GM18907 (cell line): Measurements from ENCODE around the gene CPA5.

Source experiments
- ATAC-seq: cut with Tn5 transposase; IDR thresholded peaks from one replicate; pipeline ENCODE4 v1.9.1; 2021; ENCODE audit warnings: mild to moderate bottlenecking, moderate library complexity; ENCODE audit not compliant: unreplicated experiment

Gene CPA5

GRCh38 chr7:130395421-130395820 lies 50.8 kb downstream of the CPA5 start:
- no peak for ATAC-seq

DNA sequence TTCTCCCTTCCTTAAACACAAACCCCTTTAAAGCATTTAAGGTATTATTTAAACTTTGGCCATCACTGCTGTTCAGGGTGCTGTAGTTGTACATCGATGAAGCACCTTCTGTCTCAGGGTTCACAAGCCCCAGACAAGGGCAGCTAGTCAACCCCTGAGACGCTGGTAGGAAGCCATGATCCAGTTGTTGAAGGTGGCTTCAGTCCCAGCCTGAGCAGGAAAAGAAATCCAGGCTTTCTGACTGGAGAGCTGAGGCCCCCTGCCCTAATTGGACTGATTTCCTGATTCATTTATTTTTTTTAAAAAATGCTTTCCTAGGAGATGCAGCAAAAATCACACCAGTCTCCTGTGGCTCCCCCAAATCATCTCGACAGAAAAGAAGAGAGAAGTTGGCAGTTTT lies 51.5 kb downstream of the CPA5 start:
- no peak for ATAC-seq

GRCh38 chr7:130397051-130397757 lies 52.6 kb downstream of the CPA5 start:
- ATAC-seq: no peak

- ATAC-seq: no peak
Measured at GRCh38 chr7:130397758-130398073, 53.1 kb downstream of the CPA5 start.

DNA sequence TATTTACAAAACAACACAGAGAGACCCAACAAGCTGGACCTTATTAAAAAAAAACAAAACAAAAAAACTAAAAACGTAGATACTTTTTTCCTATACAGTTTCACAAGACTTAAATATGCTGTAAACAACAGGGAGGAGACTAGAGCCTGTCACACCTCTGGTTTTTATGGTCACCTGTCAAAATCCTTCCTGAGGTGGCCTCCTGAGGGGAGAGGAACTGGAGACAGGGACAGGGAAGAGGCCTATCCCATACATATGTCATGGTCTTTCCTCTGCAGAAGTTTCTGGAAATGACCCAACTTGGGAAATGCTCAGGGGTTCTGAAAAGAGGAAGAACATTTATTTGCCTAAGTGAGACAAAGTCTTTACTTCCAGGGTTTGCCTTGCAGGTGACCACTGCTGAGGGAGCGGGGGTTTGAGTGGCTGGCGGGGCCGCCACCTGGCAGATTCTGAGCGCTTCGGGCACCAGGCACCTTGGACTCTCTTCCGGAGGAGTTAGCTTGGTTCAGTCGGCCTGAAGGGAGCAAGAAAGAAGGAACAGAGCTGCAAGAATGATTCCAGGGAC lies 54.0 kb downstream of the CPA5 start:
- ATAC-seq: no peak

DNA sequence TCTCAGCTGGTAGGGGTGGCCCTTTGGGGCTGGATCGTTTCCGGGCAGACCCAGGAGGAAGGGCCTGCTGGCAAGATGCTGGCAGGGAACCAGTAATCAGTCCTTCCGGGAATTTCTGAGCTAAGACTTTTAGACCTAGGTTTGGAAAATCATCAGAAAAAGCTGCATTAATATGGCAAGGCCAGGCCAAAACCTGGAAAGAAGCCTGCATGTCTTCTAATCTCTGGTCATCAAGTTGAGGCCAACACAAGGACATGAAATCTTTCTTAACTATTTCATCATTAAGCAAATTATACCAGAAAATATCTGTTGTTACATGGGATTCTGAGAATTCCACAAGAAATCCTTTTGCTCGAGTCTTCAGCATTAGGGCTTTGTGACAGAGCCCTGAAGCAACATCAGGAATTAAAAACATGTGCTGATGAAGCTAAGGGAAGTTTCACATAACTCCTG lies 55.5 kb downstream of the CPA5 start:
- ATAC-seq: no peak

GRCh38 chr7:130401101-130401500 lies 56.5 kb downstream of the CPA5 start:
- no peak for ATAC-seq

DNA sequence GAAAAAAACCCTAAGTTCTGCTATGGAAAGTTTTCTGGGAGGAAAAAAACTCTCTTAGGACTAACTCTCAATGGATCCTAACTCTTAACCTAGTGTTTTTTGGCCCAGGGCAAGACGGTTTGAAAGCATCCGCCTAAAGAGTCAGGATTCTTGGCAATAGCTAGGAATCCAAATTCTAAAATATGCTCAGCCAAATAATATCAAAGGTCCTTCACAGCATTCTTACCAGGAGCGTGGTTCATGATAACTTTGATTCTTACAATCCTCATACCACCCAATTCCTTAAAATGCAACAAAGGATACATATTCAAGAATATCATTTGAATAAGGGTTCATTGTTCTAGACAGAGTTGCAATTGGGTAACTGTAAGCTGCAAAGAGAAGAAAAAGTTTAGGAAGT lies 57.0 kb downstream of the CPA5 start:
- ATAC-seq: no peak

DNA sequence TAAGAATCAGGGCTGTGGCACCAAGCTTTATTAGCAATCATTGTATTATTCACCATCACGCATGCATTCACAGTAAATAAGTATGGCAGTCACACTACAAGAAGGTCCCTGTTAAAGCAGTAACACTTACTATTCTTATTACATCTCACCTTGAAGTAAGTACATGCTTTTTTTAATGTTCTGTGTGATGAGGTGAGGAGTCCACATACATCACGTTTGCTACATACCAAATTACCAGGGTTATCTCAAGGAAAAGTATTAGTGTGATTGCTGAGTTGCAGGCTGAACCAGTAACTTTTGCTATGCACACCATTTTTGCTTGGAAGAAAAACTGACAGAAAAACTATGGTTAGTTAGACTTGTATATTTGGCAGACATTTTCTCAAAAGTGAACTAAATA lies 60.4 kb downstream of the CPA5 start:
- ATAC-seq: no peak

GRCh38 chr7:130409067-130409711 lies 64.6 kb downstream of the CPA5 start:
- ATAC-seq: no peak

DNA sequence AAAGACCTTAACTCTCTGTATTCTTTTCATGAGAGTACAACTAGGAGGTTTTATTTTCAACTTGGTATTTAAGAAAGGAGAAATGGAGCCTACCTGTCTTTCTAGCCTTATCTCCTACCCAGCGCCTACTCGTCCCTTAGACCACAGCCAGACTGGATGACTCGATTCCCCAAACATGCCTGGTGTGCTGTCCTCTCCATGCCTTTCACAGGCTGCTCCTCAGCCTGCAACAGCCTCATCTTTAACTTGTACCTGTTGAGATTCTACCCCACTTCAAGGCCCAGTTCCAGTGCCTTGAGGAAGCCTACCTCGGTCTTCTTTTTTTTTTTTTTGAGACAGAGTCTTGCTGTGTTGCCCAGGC lies 65.1 kb downstream of the CPA5 start:
- ATAC-seq: no peak

DNA sequence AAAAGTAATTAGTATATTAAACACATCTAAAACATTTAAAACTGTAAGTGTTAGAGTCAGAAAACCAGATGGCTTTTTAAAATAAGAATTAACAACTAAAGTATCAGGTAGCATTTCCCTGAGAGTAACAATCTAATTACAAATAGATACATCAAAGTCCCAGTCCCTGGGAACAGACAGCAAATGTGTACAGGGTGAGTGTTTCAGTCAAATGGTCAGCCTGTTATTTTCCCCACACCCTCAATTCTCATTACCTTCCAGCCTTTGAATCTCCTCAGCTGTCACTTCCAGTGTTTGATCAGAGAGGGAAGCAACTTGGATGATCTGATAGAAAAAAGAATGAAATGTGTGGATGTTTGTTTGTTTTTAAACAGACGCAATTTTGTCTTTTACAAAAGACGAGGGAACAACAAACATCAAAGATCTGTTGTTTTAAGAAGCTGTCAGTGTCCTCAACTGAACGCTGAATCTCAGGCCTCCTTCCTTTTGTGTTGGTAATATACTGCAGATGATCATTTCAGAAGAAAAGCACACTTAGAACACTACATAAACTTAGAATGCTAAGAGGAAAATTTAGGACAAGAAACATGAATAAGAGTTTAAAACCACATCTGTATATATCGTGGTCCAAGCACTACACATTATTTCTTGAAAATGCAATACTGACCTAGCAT lies 66.4 kb downstream of the CPA5 start:
- no peak for ATAC-seq

DNA sequence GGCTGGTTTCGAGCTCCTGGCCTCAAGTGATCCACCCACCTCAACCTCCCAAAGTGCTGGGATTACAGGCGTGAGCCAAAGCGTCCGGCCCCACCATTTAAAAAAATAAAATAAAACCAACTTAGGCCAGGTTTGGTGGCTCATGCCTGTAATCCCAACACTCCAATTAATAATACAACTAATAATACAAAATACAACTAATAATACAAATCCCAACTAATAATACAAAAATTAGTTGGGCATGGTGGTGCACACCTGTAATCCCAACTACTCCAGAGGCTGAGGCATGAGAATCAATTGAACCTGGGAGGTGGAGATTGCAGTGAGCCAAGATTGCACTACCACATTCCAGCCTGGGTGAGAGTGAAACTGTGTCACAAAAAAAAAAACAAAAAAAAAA lies 68.6 kb downstream of the CPA5 start:
- no peak for ATAC-seq

DNA sequence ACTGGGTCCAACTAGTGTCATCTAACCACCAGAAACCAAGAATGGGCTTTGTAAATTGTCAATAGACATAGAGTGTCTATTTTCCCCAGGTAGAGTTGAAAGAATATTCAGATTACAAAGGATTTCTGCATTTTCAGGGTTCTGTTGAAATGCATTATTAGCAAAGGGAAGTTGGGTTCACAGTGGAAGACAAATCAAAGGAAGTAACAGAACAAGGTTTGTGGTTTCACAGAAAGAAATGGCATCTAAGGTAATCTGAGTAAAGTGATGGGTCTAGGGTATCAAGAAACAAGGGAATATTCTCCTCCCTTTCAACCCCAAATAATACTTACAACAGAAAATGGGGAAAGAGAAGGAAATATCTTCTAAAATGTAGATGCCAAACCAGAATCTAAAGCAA lies 70.4 kb downstream of the CPA5 start:
- ATAC-seq: no peak

DNA sequence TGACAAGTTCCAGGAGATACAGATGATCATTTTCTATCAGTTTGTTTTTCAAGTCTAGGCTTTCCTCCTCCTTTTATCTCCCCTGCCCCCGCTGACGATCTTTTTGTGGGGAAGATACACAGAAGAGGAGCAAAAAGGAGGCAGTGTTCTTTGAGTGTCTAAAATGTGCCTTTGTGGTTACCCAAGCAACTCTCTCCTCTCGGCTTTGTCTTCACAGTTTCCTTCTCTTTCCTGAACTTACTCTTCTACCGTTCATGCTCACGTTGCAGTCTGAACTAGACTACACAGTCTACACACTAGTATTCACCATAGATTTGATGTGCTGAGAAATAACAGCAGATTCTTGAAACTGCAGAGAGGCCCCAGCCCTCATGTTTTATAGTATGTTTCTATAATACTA lies 72.6 kb downstream of the CPA5 start:
- no peak for ATAC-seq

GRCh38 chr7:130418306-130418705 lies 73.7 kb downstream of the CPA5 start:
- ATAC-seq: no peak
